ENCODE results near the gene FRK.
"Not testable (repeated sequence)": the region's sequence is repeated elsewhere in the genome, so short reads cannot be mapped to it uniquely, and the experiment has no call there.

Gene FRK

DNA sequence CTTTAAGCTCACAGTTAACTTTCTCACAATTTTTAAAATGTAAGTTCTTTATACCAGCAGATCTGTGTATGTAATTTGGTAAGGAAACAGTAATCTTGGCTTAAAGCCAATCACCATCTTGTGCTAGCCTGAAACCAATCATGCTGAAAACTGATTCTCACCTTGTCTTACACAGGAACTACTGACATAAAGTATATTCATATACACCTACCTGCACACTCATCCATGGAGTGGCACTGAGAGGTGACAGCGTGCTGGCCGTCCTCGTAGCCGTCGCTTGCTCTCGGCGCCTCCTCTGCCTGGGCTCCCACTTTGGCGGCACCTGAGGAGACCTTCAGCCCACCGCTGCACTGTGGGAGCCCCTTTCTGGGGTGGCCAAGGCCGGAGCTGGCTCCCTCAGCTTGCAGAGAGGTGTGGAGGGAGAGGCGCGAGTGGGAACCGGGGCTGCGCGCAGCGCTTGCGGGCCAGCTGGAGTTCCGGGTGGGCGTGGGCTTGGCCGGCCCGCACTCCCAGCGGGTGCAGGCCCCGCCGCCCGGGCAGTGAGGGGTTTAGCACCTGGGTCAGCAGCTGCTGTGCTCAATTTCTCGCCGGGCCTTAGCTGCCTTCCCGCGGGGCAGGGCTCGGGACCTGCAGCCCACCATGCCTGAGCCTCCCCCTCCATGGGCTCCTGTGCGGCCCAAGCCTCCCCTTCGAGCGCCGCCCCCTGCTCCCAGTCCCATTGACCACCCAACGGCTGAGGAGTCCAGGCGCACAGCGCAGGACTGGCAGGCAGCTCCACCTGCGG, 171.8 kb downstream of the FRK start:
- DNase-seq, ATAC-seq: not testable (repeated sequence)

DNA sequence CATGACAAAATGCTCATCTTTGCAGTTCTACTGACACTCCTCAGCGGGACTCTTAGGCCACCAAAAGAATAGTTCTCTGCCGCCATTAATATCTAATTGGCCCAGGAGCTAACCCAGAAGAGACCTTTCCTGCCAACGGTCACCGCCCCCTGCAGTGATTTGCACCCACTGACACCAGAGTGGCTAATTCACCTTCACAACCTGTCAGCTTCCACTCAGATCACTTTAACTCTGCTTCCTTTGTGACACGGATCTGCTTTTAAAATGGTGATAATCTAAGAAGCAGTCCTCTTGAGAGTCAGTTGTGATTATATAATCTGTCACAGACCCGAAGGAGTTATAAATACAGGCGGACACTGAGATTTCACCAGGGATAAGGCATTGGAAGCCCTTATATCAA, 172.8 kb downstream of the FRK start:
- no peak for ATAC-seq

DNA sequence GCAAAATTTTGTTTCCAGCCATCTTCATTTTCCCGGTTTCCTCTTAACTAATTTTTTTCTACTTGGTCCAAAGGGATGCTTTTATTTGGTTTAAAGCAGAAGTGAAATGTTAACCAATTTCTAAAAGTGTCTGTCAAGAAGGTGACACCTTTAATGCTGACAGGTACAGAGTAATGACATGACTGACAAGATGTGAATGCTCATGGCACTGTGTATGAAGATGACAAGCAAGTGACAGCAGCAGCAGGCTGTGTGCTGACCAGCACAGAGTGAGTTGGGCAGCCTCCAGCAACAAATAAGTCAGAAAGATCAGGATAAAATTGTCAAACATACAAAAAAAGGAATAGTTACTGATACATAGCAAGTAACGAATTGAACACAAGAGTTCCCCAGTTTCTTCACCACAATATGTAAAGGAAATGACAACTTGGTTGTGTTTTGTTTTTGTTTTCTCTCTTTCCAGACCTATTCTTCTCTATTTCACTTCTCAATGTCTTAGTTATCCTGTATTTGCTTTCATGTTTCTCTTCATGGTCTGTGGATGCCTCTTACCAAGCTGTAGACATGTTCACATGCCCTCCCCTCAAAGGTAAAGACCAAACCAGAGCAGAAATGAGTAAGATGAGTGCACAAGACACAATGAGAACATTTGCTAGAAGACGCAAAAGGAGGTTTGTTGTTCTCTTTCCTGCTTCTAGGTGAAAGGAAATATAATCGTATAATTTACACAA, 174.9 kb downstream of the FRK start:
- no peak for ATAC-seq
- DNase-seq = no peak

More for the DNA sequence above, 172.8 kb downstream of the FRK start:
- no peak for DNase-seq

DNA sequence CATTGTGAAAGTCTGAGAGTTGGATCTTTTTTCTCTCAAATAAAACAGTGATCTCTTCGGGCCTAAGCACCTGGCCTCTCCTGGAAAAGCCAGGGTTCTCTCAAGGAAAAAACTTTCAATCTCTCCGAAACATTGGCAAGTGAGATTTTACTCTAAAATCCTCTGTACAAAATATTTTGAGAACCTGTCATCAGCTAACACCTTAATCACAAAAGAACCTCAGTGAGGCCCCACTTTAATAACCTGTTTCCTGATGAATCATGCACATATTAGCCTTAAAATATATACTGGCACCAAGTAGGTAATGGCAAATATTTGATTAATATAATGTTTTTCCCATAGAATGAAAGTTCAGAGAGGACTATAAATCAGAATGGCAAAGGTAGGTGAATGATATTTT, 177.9 kb downstream of the FRK start:
- DNase-seq = no peak
- ATAC-seq = no peak

DNA sequence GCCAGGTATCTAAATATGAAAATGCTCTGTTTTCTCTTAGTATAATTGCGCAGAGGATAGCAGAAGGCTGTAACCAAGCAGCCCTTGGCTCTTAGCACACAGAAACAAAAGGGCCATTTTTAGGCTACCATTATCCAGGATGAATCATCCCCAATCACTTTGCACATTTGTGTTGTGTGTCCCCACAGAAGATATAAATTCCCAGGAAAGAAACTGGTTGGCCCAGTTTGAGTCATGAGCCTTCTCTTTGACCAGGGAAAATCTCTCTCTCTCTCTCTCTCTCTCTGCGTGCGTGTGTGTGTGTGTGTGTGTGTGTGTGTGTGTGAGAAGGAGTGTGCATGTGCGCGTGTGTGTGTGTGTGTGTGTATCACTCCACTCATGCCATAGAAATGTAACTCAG, 178.5 kb downstream of the FRK start:
- no peak for DNase-seq
- ATAC-seq = no peak

Data from stimulated activated naive CD8-positive, alpha-beta T cell treated with anti-CD3 and anti-CD28 coated beads, Interleukin-15, Interleukin-2, amounts not matched to agents 100 U/mL and 50 U/mL, for 24 hours (primary cell).